Fibroblast of mammary gland (primary cell): ENCODE results near the gene FBXL16.

Experiments used
- DNase-seq: peaks from one replicate; pipeline ENCODE4 v3.0.0-alpha.2; 2010; ENCODE audit warnings: low read depth
- H3K4me3 ChIP-seq: 2 replicates; pipeline ENCODE4 v1.5.1; 2011; ENCODE audit warnings: low read depth, mild to moderate bottlenecking, low read length, moderate library complexity; ENCODE audit not compliant: control insufficient read depth
- TF ChIP-seq, protein P1 (sequence below): conservative IDR thresholded peaks from 2 replicates; pipeline ENCODE4 v1.5.1; 2011; ENCODE audit warnings: low read depth, low read length, inconsistent platforms; ENCODE audit not compliant: control insufficient read depth, insufficient read depth

Gene FBXL16

DNA sequence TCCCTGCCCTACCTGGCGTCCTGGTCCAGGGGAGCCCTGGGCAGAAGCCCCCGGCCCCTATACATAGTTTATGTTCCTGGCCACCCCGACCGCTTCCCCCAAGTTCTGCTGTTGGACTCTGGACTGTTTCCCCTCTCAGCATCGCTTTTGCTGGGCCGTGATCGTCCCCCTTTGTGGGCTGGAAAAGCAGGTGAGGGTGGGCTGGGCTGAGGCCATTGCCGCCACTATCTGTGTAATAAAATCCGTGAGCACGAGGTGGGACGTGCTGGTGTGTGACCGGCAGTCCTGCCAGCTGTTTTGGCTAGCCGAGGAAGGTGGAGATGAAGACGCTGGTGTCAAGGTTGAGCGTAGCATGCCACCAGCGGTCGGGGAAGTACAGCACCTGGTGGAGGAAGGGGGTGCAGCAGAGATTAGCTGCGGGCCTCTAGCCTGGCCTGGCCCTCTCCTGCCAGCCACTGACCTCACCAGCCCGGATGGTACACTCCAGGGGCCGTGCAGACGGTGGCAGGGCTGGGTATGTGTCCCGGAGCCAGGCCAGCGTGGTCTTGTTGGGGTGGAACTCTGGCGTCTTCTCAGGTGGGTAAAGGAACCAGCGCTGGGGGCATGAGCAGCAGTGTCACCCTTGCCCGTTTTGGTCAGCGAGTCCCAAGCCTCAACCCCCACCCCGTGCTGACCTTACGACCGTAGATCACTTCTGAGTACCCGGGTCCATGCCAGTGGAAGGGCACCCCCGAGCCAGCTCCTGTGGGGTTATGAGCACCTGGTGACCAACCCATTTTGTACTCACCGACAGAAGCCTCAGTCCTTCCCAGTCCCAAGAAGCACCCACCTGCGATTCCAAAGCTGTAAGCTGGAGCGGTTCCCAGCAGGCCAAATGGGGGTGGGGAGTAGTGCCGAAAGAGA, 22.9 kb downstream of the FBXL16 start:
- TF ChIP-seq, protein P1, sequence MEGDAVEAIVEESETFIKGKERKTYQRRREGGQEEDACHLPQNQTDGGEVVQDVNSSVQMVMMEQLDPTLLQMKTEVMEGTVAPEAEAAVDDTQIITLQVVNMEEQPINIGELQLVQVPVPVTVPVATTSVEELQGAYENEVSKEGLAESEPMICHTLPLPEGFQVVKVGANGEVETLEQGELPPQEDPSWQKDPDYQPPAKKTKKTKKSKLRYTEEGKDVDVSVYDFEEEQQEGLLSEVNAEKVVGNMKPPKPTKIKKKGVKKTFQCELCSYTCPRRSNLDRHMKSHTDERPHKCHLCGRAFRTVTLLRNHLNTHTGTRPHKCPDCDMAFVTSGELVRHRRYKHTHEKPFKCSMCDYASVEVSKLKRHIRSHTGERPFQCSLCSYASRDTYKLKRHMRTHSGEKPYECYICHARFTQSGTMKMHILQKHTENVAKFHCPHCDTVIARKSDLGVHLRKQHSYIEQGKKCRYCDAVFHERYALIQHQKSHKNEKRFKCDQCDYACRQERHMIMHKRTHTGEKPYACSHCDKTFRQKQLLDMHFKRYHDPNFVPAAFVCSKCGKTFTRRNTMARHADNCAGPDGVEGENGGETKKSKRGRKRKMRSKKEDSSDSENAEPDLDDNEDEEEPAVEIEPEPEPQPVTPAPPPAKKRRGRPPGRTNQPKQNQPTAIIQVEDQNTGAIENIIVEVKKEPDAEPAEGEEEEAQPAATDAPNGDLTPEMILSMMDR: no peak
- peak overlapping the region; percentile 46 for H3K4me3 ChIP-seq
- DNase-seq: no peak

DNA sequence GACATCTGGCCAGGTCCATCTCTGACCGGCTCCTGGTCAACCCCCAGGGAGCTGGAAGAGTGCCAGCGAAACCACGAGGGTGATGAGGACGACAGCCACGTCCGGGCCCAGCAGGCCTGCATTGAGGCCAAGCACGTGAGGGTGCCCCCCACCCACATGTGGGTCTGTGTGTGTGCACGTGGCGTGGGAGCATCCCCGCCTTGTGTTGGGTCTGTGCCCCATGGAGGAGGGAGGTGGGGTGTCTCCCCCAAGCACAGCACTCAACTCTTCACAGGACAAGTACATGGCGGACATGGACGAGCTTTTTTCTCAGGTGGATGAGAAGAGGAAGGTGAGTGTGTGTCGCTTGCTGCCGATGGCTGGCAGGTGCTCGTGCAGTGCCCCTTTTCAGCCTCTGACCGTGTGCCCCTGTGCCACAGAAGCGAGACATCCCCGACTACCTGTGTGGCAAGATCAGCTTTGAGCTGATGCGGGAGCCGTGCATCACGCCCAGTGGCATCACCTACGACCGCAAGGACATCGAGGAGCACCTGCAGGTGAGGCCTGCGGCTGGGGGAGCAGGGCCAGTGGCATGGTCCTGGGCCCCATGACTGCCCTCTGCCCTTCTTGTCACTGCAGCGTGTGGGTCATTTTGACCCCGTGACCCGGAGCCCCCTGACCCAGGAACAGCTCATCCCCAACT, 23.7 kb downstream of the FBXL16 start:
- DNase-seq: peak; percentile 66
- TF ChIP-seq, protein P1: no peak
- H3K4me3 ChIP-seq: peak overlapping the region; percentile 77

GRCh38 chr16:680967-681745, 24.4 kb downstream of the FBXL16 start:
- DNase-seq: peak; percentile 77
- TF ChIP-seq, protein P1: no peak
- peak overlapping the region; percentile 77 for H3K4me3 ChIP-seq

DNA sequence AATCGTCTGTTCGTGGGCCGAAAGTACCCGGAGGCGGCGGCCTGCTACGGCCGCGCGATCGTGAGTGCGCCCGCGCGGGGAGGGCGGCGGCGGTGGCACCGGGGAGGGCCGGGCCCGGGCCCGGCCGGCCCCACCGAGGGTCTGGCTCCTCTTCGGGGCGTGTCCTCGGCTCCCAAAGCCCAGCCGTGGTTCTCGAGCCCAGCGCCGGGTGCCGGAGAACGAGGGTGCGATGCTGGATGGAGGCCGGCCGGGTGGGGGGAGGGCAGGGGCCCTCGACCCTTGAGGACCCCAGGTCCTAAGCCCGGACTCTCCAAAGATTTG, 25.0 kb downstream of the FBXL16 start:
- TF ChIP-seq, protein P1: no peak
- no peak for DNase-seq
- peak overlapping the region; percentile 77 for H3K4me3 ChIP-seq

- H3K4me3 ChIP-seq: peak within 1 kb of the TSS; percentile 77
- TF ChIP-seq, protein P1: no peak
- DNase-seq: peak; percentile 76
Observed at GRCh38 chr16:679814-680624, 25.6 kb downstream of the FBXL16 start, which contains the start of gene STUB1. Gene STUB1, plus strand, starts transcription at chr16:680410. Its CDS starts 116 bp downstream, at chr16:680526.
